ENCODE results near the gene ADAM12. TPM values are rescaled to one million over a fixed set of nuclear protein-coding genes. Genes with fewer than 3 reads are reported as not detected.
"Not testable (repeated sequence)": the region's sequence is repeated elsewhere in the genome, so short reads cannot be mapped to it uniquely, and the experiment has no call there.

The ADAM12 gene
- total RNA-seq, 3 donors from 2014 or later = 0.34 to 0.87 (median 0.51) TPM

GRCh38 chr10:126263006-126263676 is 125.1 kb downstream of the ADAM12 start:
- H3K4me3 Mint-ChIP-seq = no peak overlapping the region
- no peaks in the 10 kb centered on the region for H3K4me1 Mint-ChIP-seq (ENCODE audit: low read depth)
- ATAC-seq (no peak), DNase-seq (no peak)
- no peaks in the 10 kb centered on the region for H3K9me3 Mint-ChIP-seq
- no peaks in the 10 kb centered on the region for H3K27me3 Mint-ChIP-seq (ENCODE audit: low read depth)
- H3K36me3 Mint-ChIP-seq (ENCODE audit: insufficient read depth) = no peaks in the 10 kb centered on the region

DNA sequence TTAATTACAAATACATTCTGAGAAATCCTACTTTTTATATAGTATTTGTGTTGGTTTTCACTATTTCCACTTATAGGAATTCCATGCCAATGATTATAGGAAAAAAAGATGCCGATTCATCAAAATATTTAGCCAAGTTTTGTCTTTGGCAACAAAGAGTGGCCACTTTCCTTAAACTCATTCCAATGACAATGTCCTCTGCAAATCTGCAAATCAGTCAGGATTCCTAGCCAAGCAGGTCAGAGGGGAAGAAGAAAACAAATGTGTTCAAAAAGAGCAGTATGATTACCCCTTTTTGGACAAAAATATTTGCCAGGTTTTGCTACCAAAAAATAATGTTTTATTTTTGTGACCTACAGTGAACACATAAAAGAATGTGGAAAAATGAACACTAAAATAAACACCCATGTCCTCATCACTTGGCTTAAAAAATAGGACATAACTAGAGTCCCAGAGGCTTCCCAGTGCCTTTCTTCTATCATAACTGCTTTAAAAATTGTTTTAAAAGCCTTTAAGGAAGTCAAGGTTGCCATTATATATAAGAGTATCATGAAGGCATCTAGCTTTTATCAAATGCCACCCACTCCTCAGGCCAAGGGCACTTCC is 125.9 kb downstream of the ADAM12 start:
- no peaks in the 10 kb centered on the region for H3K9me3 Mint-ChIP-seq
- DNase-seq (no peak), ATAC-seq (no peak)
- no peak overlapping the region for H3K4me3 Mint-ChIP-seq
- no peaks in the 10 kb centered on the region for H3K36me3 Mint-ChIP-seq (ENCODE audit: insufficient read depth)
- no peaks in the 10 kb centered on the region for H3K4me1 Mint-ChIP-seq (ENCODE audit: low read depth)
- H3K27me3 Mint-ChIP-seq (ENCODE audit: low read depth) = no peaks in the 10 kb centered on the region

DNA sequence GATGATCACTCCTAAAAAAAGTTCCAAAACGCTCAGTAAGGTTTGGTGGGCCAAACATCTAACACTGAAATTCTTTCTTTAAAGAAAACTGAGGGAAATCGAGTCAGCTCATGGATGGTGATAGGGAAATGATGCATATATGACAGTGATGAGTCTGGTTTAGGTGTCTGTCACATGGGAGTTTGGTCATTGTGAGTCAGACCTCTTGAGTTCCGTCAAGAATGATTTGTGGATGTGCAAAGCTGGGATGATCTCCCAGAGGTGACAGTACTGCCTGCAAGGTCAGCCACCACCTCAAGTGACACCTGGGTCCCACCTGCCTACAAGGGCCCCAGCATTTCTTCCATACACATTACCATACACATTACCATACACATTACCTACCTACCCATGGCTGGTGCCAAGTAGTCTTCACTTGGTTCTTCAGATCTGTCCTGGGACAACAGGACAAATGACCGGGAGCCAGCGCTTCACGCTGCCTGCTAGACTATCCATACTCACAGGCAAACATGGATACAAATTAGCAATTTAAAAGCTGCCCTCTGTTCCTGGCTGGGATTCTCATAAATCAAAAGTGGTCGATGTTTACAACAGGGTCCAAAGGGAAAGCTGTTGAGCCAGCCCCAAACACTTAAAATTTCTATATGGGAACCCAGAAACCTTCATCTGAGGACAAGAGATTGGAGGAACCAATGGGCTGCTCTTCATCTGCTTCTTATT is 128.4 kb downstream of the ADAM12 start:
- ATAC-seq (no peak), DNase-seq (no peak)
- H3K4me1 Mint-ChIP-seq (ENCODE audit: low read depth) = no peaks in the 10 kb centered on the region
- no peak overlapping the region for H3K4me3 Mint-ChIP-seq
- H3K36me3 Mint-ChIP-seq (ENCODE audit: insufficient read depth) = no peaks in the 10 kb centered on the region
- peaks cover 2% of the 10 kb centered on the region for H3K27me3 Mint-ChIP-seq (ENCODE audit: low read depth)
- no peaks in the 10 kb centered on the region for H3K9me3 Mint-ChIP-seq

GRCh38 chr10:126256864-126257263 is 131.4 kb downstream of the ADAM12 start:
- Mint-ChIP-seq H3K4me3 (no peak overlapping the region), H3K27me3 (ENCODE audit: low read depth) (peaks cover 2% of the 10 kb centered on the region), H3K36me3 (ENCODE audit: insufficient read depth) (no peaks in the 10 kb centered on the region), H3K4me1 (ENCODE audit: low read depth) (no peaks in the 10 kb centered on the region), H3K9me3 (peaks cover 9% of the 10 kb centered on the region)
- DNase-seq (no peak), ATAC-seq (no peak)

- H3K27me3 Mint-ChIP-seq (ENCODE audit: low read depth) = peaks cover 2% of the 10 kb centered on the region
- H3K4me1 Mint-ChIP-seq (ENCODE audit: low read depth) = no peaks in the 10 kb centered on the region
- H3K36me3 Mint-ChIP-seq (ENCODE audit: insufficient read depth) = no peaks in the 10 kb centered on the region
- ATAC-seq = no peak
- no peak overlapping the region for H3K4me3 Mint-ChIP-seq
- H3K9me3 Mint-ChIP-seq = peaks cover 17% of the 10 kb centered on the region
- DNase-seq = no peak
Measured at GRCh38 chr10:126255313-126255712, 133.0 kb downstream of the ADAM12 start.

- DNase-seq (no peak), ATAC-seq (no peak)
- H3K4me3 Mint-ChIP-seq = no peak overlapping the region
- H3K36me3 Mint-ChIP-seq (ENCODE audit: insufficient read depth) = no peaks in the 10 kb centered on the region
- peaks cover 2% of the 10 kb centered on the region for H3K27me3 Mint-ChIP-seq (ENCODE audit: low read depth)
- no peaks in the 10 kb centered on the region for H3K4me1 Mint-ChIP-seq (ENCODE audit: low read depth)
- peaks cover 17% of the 10 kb centered on the region for H3K9me3 Mint-ChIP-seq
Measured at GRCh38 chr10:126253611-126253998, 134.7 kb downstream of the ADAM12 start.

GRCh38 chr10:126252884-126253610 is 135.2 kb downstream of the ADAM12 start:
- ATAC-seq (no peak), DNase-seq (no peak)
- no peaks in the 10 kb centered on the region for H3K36me3 Mint-ChIP-seq (ENCODE audit: insufficient read depth)

DNA sequence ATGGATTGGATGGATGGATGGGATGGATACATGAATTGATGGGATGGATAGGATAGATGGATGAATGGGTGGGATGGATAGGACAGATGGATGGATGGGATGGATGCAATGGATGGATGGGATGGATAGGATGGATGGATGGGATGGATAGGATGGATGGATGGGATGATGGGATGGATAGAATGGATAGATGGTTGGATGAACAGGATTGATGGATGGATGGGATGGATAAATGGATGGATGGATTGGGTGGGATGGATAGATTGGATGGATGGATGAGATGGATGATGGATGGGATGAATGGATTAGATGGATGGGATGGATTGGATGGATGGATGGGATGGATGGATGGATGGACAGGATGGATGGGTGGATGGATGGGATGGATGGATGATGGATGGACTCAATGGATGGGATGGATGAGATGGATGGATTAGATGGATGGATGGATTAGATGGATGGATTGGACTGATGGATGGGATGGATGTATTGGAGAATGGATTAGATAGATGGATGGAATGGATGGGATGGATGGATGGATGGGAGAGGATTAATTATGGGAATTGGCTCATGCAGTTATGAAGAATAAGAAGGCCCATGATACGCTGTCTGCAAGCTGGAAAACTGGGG is 136.4 kb downstream of the ADAM12 start:
- H3K4me3 Mint-ChIP-seq = no peak overlapping the region
- no peak for ATAC-seq
- peaks cover 17% of the 10 kb centered on the region for H3K9me3 Mint-ChIP-seq

More at GRCh38 chr10:126252884-126253610, 135.2 kb downstream of the ADAM12 start:
- H3K9me3 Mint-ChIP-seq = peaks cover 17% of the 10 kb centered on the region
- no peaks in the 10 kb centered on the region for H3K4me1 Mint-ChIP-seq (ENCODE audit: low read depth)
- H3K27me3 Mint-ChIP-seq (ENCODE audit: low read depth) = peaks cover 2% of the 10 kb centered on the region
- no peak overlapping the region for H3K4me3 Mint-ChIP-seq

GRCh38 chr10:126250527-126251310 is 137.6 kb downstream of the ADAM12 start:
- H3K36me3 Mint-ChIP-seq (ENCODE audit: insufficient read depth) = no peaks in the 10 kb centered on the region
- no peak overlapping the region for H3K4me3 Mint-ChIP-seq
- H3K9me3 Mint-ChIP-seq = peaks cover 17% of the 10 kb centered on the region
- no peak for DNase-seq
- ATAC-seq = no peak
- peaks cover 2% of the 10 kb centered on the region for H3K27me3 Mint-ChIP-seq (ENCODE audit: low read depth)
- H3K4me1 Mint-ChIP-seq (ENCODE audit: low read depth) = no peaks in the 10 kb centered on the region

More for the DNA sequence above, 136.4 kb downstream of the ADAM12 start:
- H3K4me1 Mint-ChIP-seq (ENCODE audit: low read depth) = no peaks in the 10 kb centered on the region
- H3K27me3 Mint-ChIP-seq (ENCODE audit: low read depth) = peaks cover 2% of the 10 kb centered on the region
- no peak for DNase-seq
- H3K36me3 Mint-ChIP-seq (ENCODE audit: insufficient read depth) = no peaks in the 10 kb centered on the region

- Mint-ChIP-seq H3K27me3 (ENCODE audit: low read depth) (no peaks in the 10 kb centered on the region), H3K9me3 (peaks cover 17% of the 10 kb centered on the region), H3K4me3 (no peak overlapping the region), H3K4me1 (ENCODE audit: low read depth) (no peaks in the 10 kb centered on the region), H3K36me3 (ENCODE audit: insufficient read depth) (no peaks in the 10 kb centered on the region)
- ATAC-seq (no peak), DNase-seq (no peak)
Measured at GRCh38 chr10:126250045-126250444, 138.2 kb downstream of the ADAM12 start.

- Mint-ChIP-seq H3K4me1 (ENCODE audit: low read depth) (no peaks in the 10 kb centered on the region), H3K9me3 (peaks cover 12% of the 10 kb centered on the region), H3K36me3 (ENCODE audit: insufficient read depth) (no peaks in the 10 kb centered on the region), H3K4me3 (no peak overlapping the region), H3K27me3 (ENCODE audit: low read depth) (no peaks in the 10 kb centered on the region)
- no peak for ATAC-seq
- no peak for DNase-seq
Measured at GRCh38 chr10:126247446-126247975, 140.8 kb downstream of the ADAM12 start.

GRCh38 chr10:126246396-126246795 is 141.9 kb downstream of the ADAM12 start:
- DNase-seq; H3K9me3 Mint-ChIP-seq; H3K27me3 Mint-ChIP-seq (ENCODE audit: low read depth); ATAC-seq; H3K4me3 Mint-ChIP-seq; H3K4me1 Mint-ChIP-seq (ENCODE audit: low read depth); H3K36me3 Mint-ChIP-seq (ENCODE audit: insufficient read depth): not testable (repeated sequence)

DNA sequence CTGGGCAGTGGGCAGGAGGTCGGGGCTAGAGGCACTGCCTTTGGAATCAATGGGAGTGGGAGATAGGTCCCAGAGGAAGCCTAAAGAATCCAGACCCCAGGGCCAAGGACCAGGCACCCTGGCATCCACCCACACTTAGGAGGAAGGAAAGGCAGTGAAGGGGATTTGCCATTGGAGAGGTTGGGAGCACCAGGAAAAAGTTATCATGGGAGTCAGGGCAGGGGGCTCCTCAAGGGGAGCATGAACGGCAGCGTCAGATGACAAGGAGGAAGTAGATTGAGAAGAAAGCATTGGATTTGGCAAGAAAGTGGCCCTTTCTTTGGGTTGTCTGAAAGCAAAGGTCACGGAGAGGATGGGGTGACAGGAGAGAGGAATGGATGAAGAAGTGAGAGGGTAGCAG is 142.8 kb downstream of the ADAM12 start:
- Mint-ChIP-seq H3K4me1 (ENCODE audit: low read depth) (no peaks in the 10 kb centered on the region), H3K36me3 (ENCODE audit: insufficient read depth) (no peaks in the 10 kb centered on the region), H3K4me3 (no peak overlapping the region), H3K9me3 (no peaks in the 10 kb centered on the region), H3K27me3 (ENCODE audit: low read depth) (peaks cover 2% of the 10 kb centered on the region)
- ATAC-seq = no peak
- DNase-seq = no peak

Measured in activated T-cell treated with anti-CD3 and anti-CD28 coated beads, Interleukin-2, amount 50 U/mL, for 4 hours (primary cell).